ENCODE results near the gene ZNF19.

The ZNF19 gene

GRCh38 chr16:71489122-71489521 lies at the start of gene ZNF19:
Gene ZNF19 (minus strand): TSS chr16:71489324. CDS start chr16:71482114, 7,210 bp downstream.
- DNase-seq (ENCODE audit: low read depth): no peak
- no peak for TF ChIP-seq MYC (IDR thresholded peaks at IDR 0.05; ENCODE audit: low read depth, low read length)
- TF ChIP-seq CTCF (IDR thresholded peaks at IDR 0.05; ENCODE audit: low read depth, low read length): no peak
- no peak for TF ChIP-seq MAX (IDR thresholded peaks at IDR 0.05; ENCODE audit: low read depth, low read length)
- TF ChIP-seq POLR2A (IDR thresholded peaks at IDR 0.05; ENCODE audit: extremely low read depth, insufficient read length): no peak
- H3K4me3 ChIP-seq (ENCODE audit: low read depth, low read length): no peak within 1 kb of the TSS

- H3K4me3 ChIP-seq (ENCODE audit: low read depth, low read length): no peak overlapping the region
- DNase-seq (ENCODE audit: low read depth): peak; percentile 68
- TF ChIP-seq POLR2A (IDR thresholded peaks at IDR 0.05; ENCODE audit: extremely low read depth, insufficient read length): no peak
- TF ChIP-seq MYC (IDR thresholded peaks at IDR 0.05; ENCODE audit: low read depth, low read length): no peak
- TF ChIP-seq MAX (IDR thresholded peaks at IDR 0.05; ENCODE audit: low read depth, low read length): peak; percentile 30; the same call in 1 of the 2 replicates
- TF ChIP-seq CTCF (IDR thresholded peaks at IDR 0.05; ENCODE audit: low read depth, low read length): peak; percentile 72
Measured at GRCh38 chr16:71537643-71538042, 48.5 kb upstream of the ZNF19 start.

GRCh38 chr16:71536752-71537499 lies 47.8 kb upstream of the ZNF19 start:
- DNase-seq (ENCODE audit: low read depth): no peak
- H3K4me3 ChIP-seq (ENCODE audit: low read depth, low read length): no peak overlapping the region
- TF ChIP-seq POLR2A (IDR thresholded peaks at IDR 0.05; ENCODE audit: extremely low read depth, insufficient read length) (no peak), CTCF (IDR thresholded peaks at IDR 0.05; ENCODE audit: low read depth, low read length) (no peak)

GRCh38 chr16:71532366-71532765 lies 43.2 kb upstream of the ZNF19 start:
- TF ChIP-seq MAX (IDR thresholded peaks at IDR 0.05; ENCODE audit: low read depth, low read length) (no peak), CTCF (IDR thresholded peaks at IDR 0.05; ENCODE audit: low read depth, low read length) (no peak), MYC (IDR thresholded peaks at IDR 0.05; ENCODE audit: low read depth, low read length) (no peak)
- no peak for DNase-seq (ENCODE audit: low read depth)
- no peak overlapping the region for H3K4me3 ChIP-seq (ENCODE audit: low read depth, low read length)

GRCh38 chr16:71528863-71529262 lies 39.7 kb upstream of the ZNF19 start:
- TF ChIP-seq CTCF (IDR thresholded peaks at IDR 0.05; ENCODE audit: low read depth, low read length): no peak
- no peak for TF ChIP-seq MYC (IDR thresholded peaks at IDR 0.05; ENCODE audit: low read depth, low read length)
- TF ChIP-seq MAX (IDR thresholded peaks at IDR 0.05; ENCODE audit: low read depth, low read length): no peak
- no peak overlapping the region for H3K4me3 ChIP-seq (ENCODE audit: low read depth, low read length)
- DNase-seq (ENCODE audit: low read depth): no peak

- H3K4me3 ChIP-seq (ENCODE audit: low read depth, low read length): no peak overlapping the region
- no peak for DNase-seq (ENCODE audit: low read depth)
- TF ChIP-seq MYC (IDR thresholded peaks at IDR 0.05; ENCODE audit: low read depth, low read length): no peak
- TF ChIP-seq CTCF (IDR thresholded peaks at IDR 0.05; ENCODE audit: low read depth, low read length): no peak
- no peak for TF ChIP-seq MAX (IDR thresholded peaks at IDR 0.05; ENCODE audit: low read depth, low read length)
- no peak for TF ChIP-seq POLR2A (IDR thresholded peaks at IDR 0.05; ENCODE audit: extremely low read depth, insufficient read length)
Measured at GRCh38 chr16:71528257-71528656, 39.1 kb upstream of the ZNF19 start.
